SJSA1 (cell line): ENCODE data around the gene MAEA. TPM values are rescaled to one million over a fixed set of nuclear protein-coding genes. Genes with fewer than 3 reads are reported as not detected.

Experiments
- DNase-seq, 2 experiments: peaks; one replicate each; pipeline ENCODE4 v3.0.0-alpha.2; 2015 to 2020; ENCODE audit warnings: low spot score in 2 of 2, low read depth in 1 of 2
- H3K27ac ChIP-seq: fragments of 250-450 bp; sonication (Bioruptor Pico); 2 replicates; pipeline ENCODE4 v1.5.1; 2020; ENCODE audit warnings: mild to moderate bottlenecking, moderate library complexity
- H3K27me3 ChIP-seq: fragments of 250-450 bp; sonication (Bioruptor Pico); replicated peaks from 2 replicates; pipeline ENCODE4 v1.5.1; 2020; ENCODE audit warnings: mild to moderate bottlenecking, moderate library complexity
- H3K36me3 ChIP-seq: fragments of 250-450 bp; sonication (Bioruptor Pico); 2 replicates; pipeline ENCODE4 v1.5.1; 2020; ENCODE audit warnings: mild to moderate bottlenecking
- H3K4me1 ChIP-seq: fragments of 250-450 bp; sonication (Bioruptor Pico); replicated peaks from 2 replicates; pipeline ENCODE4 v1.6.1; 2021; ENCODE audit warnings: mild to moderate bottlenecking
- H3K4me3 ChIP-seq: fragments of 250-450 bp; sonication (Bioruptor Pico); 2 replicates; pipeline ENCODE4 v1.5.1; 2020; ENCODE audit warnings: mild to moderate bottlenecking
- H3K9me3 ChIP-seq: fragments of 250-450 bp; sonication (Bioruptor Pico); replicated peaks from 2 replicates; pipeline ENCODE4 v1.5.1; 2020; ENCODE audit warnings: mild to moderate bottlenecking
- total RNA-seq: library from RNA; depleted of rRNA; stranded (reverse); fragments of >200 nt; shearing (Covaris generic); gene quantifications from 2 replicates; pipeline ENCODE4 v1.2.3, GENCODE V29; 2014; rRNA removed

MAEA gene
- total RNA-seq = 34.4 and 39.7 TPM in 2 replicates

DNA sequence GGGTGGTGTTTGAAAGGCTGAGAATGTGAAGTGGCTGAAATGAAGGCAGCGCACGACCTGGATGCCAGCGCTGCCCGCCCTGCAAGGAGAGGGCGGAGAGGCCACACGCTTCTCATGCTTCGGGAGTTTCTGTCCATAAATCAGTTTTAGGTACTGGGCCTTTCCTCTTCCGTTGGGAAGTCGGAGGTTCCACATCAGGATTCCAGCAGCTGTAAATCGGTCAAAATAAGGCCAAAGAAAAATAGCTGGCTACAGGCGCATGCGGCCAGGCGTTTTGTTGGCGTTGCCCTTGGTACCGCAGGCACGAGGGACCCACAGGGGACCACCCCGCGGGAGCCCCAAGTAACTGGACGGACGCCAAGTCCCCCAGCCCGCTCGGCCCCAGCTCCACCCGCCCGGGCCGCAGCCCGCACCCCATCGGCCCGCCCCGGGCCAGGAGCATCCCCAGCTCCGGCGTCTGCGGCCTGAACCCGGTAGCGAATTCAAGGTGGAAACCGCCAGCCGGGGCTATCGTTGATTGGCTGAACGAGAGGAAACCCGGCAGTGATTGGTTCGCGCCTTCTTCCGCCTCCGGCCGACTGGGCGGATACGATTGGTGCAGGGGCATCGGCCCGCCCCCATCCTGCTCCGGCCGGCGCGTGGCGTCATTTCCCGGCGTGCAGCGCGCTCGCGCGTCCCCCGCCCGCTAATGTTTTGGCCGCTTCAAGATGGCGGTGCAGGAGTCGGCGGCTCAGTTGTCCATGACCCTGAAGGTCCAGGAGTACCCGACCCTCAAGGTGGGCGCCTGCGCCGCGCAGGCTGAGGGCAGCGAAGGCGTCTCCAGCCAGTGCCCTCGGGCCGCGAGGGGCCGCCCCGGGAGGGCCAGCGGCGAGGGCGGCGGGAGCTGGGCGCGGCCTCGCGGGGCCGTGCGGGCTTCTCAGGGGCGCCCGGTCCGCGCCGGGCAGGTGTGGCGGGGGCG lies at the start of gene MAEA:
TSS of gene MAEA (plus strand) at position 685 of the 958 bp plus-strand sequence. CDS start at position 708, 23 bp downstream.
- no peaks in the 10 kb centered on the region for H3K4me1 ChIP-seq
- no peaks in the 10 kb centered on the region for H3K9me3 ChIP-seq
- peak within 1 kb of the TSS; percentile 93 for H3K4me3 ChIP-seq
- no peaks in the 10 kb centered on the region for H3K27me3 ChIP-seq
- peak within 1 kb of the TSS; percentile 65 for H3K27ac ChIP-seq
- peak; percentile 84 to 91 for DNase-seq
- H3K36me3 ChIP-seq = no peaks in the 10 kb centered on the region

DNA sequence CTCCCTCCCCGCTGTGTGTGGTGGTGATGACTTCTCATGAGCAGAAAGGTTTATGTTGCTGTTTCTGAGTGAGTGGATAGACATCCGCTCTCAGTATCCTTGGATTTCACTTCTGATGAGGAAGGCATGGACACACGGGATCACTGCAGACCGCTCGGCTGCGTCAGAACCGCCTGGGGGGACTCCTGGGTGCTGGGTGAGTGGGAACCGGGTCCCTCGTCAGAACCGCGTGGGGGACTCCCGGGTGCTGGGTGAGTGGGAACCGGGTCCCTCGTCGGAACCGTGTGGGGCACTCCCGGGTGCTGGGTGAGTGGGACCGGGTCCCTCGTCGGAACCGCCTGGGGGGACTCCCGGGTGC lies 49.8 kb upstream of the MAEA start:
- no peak for DNase-seq
- peaks cover 6% of the 10 kb centered on the region; the same call in 1 of the 2 replicates for H3K36me3 ChIP-seq
- no peaks in the 10 kb centered on the region for H3K4me1 ChIP-seq
- no peak overlapping the region for H3K4me3 ChIP-seq
- H3K27me3 ChIP-seq = no peaks in the 10 kb centered on the region
- H3K9me3 ChIP-seq = no peaks in the 10 kb centered on the region
- no peak overlapping the region for H3K27ac ChIP-seq

DNA sequence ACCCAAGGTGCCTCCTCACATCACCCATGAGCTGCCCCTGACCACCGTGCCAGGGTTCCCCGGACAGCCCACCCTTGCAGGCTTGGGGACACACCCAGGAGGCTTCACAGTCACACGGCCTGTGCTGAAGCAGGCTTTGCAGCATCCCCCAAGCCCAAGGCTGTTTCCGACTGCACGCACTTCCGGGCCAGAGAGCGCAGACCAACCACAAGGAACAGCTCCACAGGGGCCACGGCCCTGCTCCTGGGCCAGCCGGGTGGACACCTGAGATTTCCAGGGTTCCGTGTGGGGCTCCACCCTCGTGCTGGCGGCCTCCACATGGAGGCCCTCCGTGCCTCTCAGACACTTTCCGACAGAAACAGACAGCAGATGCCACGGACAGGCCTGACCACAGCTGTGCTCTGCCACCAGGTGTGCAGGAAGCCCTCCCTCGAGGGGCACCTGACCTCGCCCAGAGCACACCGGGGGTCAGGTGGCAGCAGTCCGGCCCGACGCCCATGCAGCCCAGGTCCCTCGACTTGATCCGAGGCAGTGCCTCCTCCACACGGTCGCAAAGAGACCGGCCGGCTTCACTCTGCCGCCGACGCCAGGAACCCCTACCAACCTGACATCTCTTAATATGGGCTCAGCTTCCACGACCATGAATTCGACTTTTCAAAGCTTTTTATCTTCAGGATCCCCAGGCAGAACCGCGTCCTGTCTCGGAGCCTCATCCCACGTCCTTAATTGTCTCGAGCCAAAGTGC lies 48.8 kb upstream of the MAEA start:
- H3K27me3 ChIP-seq = no peaks in the 10 kb centered on the region
- H3K4me1 ChIP-seq = no peaks in the 10 kb centered on the region
- DNase-seq = no peak
- no peak overlapping the region for H3K4me3 ChIP-seq
- 0 out of 2 replicates have a peak, but pooled peaks cover 2% of the 10 kb centered on the region for H3K36me3 ChIP-seq
- no peaks in the 10 kb centered on the region for H3K9me3 ChIP-seq
- no peak overlapping the region for H3K27ac ChIP-seq

DNA sequence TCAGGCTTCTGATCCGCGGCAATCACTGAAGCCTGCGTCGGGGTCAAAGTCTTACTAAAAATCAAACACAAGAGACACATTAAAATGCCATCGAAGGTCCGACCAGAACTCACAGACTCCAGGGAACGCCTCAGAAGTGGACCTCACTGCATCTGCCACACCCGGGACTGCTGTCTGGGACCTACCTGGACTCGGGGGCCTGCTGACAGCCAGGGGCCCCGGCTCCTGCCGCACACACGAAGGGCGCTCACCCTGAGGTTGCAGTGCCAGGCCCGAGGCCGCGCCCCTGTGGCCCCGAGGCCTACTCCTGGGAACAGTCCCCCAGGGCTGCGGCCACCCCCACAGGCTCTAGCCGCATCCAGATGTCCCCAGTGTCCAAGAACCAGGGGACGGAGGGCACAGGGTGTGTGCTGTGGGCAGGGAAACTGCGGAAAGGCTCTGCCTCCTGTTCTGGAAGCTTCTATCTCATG lies 48.2 kb upstream of the MAEA start:
- H3K27ac ChIP-seq = no peak overlapping the region
- H3K4me3 ChIP-seq = no peak overlapping the region
- no peaks in the 10 kb centered on the region for H3K9me3 ChIP-seq
- no peaks in the 10 kb centered on the region for H3K4me1 ChIP-seq
- DNase-seq = no peak
- 0 out of 2 replicates have a peak, but pooled peaks cover 2% of the 10 kb centered on the region for H3K36me3 ChIP-seq
- H3K27me3 ChIP-seq = no peaks in the 10 kb centered on the region

DNA sequence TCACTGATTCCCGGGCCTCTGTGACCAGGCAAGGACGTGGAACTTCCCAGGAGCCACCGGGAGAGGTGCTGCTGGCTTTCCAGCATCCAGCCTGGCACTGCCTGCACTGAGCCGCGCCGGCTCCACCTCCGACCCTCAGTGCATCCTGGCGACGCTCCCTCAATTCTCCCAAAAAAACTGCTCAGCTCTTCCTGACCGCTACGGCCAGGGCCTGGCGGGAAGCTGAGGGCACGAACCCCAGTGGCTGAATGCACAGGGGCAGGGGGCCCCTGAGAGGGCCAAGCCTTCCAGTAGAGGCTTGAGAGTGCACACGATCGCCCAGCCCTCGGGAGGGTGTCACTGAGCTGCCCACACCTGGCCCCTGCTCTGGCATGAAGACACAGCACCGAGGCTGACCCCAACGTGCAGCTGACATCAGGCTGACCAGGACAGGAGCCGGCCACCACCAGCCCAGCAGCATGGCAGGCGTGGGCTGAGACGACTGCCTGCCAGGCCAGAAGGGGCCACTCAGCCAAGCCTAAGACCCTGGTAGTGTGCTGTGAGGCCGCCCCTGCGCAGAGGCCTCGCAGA lies 47.7 kb upstream of the MAEA start:
- Histone ChIP-seq H3K27me3 (no peaks in the 10 kb centered on the region), H3K9me3 (no peaks in the 10 kb centered on the region), H3K4me1 (peaks cover 4% of the 10 kb centered on the region), H3K27ac (no peak overlapping the region), H3K4me3 (no peak overlapping the region), H3K36me3 (0 out of 2 replicates have a peak, but pooled peaks cover 2% of the 10 kb centered on the region)
- DNase-seq = no peak

DNA sequence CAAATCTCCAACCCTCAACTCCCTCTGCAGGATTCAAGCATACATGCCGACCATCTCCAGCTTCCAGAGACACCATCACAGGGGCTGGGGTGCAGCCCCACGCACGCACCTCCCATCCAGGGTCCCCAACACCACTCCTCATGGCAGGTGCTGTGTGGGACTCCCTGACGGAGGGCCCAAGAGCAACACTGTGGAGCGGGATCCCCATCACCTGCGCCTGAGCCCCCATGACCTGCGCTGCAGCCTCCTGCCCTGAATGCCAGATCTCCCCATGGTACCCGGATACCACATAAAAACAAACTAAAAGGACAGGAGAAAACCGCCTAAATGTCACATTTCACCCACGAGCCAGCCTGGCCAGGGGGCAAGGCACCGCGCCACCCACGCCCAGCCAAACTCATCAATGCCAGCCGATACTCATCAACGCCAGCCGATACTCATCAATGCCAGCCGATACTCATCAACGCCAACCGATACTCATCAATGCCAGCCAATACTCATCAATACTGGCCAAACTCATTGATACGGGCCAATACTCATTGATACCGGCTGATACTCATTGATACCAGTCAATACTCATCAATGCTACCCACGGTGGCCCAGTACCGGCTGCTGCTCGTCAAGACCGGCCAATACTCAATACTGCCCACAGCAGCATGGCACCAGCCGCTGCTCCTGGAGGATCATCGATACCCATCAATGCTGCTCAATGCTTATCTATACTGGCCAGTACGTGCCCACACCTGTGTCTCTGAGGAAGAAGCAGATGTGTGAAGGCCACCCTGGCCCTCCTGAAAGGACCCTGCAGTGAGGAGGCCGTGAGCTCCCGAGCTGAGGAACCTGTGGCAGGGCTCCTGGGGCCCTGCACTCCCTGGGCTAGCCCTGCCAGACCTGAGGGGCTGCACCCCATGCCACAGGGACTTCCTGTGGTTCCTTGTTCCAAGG lies 46.9 kb upstream of the MAEA start:
- no peak for DNase-seq
- Histone ChIP-seq H3K4me1 (peaks cover 7% of the 10 kb centered on the region), H3K27me3 (no peaks in the 10 kb centered on the region), H3K27ac (no peak overlapping the region), H3K36me3 (0 out of 2 replicates have a peak, but pooled peaks cover 3% of the 10 kb centered on the region), H3K4me3 (no peak overlapping the region), H3K9me3 (no peaks in the 10 kb centered on the region)

GRCh38 chr4:1243451-1244080 lies 46.1 kb upstream of the MAEA start:
- Histone ChIP-seq H3K4me1 (peaks cover 7% of the 10 kb centered on the region), H3K36me3 (0 out of 2 replicates have a peak, but pooled peaks cover 7% of the 10 kb centered on the region), H3K4me3 (no peak overlapping the region), H3K27ac (no peak overlapping the region), H3K9me3 (no peaks in the 10 kb centered on the region), H3K27me3 (no peaks in the 10 kb centered on the region)
- DNase-seq = no peak

GRCh38 chr4:1244081-1244977 lies 45.4 kb upstream of the MAEA start:
- no peak for DNase-seq
- H3K9me3 ChIP-seq = no peaks in the 10 kb centered on the region
- H3K36me3 ChIP-seq = 0 out of 2 replicates have a peak, but pooled peaks cover 7% of the 10 kb centered on the region
- no peak overlapping the region for H3K27ac ChIP-seq
- H3K27me3 ChIP-seq = no peaks in the 10 kb centered on the region
- no peak overlapping the region for H3K4me3 ChIP-seq
- H3K4me1 ChIP-seq = peaks cover 7% of the 10 kb centered on the region

- Histone ChIP-seq H3K4me3 (no peak overlapping the region), H3K9me3 (no peaks in the 10 kb centered on the region), H3K4me1 (peaks cover 13% of the 10 kb centered on the region), H3K27me3 (no peaks in the 10 kb centered on the region), H3K36me3 (0 out of 2 replicates have a peak, but pooled peaks cover 5% of the 10 kb centered on the region), H3K27ac (no peak overlapping the region)
- no peak for DNase-seq
Measured at GRCh38 chr4:1244978-1245471, 44.7 kb upstream of the MAEA start.

DNA sequence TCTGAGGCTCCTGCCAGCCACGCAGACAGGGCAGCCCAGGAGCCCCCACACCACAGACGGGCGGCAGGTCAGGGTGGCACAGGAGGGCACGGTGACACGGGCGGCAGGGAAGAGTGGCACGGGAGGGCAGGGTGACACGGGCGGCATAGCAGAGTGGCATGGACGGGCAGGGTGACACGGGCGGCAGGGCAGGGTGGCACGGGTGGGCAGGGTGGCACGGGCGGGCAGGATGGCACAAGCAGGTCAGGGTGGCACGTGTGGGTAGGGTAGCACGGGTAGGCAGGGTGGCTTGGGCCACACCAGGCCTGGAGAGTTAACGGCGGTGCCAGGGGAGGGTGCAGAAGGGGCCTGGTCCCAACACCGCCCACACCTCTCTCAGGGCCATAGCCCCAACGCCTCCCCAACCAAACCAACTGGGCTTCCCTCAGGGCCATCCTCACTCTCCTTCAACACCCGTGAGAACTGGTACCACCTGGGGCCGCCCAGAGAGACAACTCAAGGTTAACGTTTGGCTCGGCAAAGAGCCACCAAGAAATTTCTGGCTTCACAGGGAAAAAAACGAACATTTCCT lies 44.1 kb upstream of the MAEA start:
- DNase-seq = no peak
- peaks cover 17% of the 10 kb centered on the region for H3K4me1 ChIP-seq
- H3K36me3 ChIP-seq = 0 out of 2 replicates have a peak, but pooled peaks cover 5% of the 10 kb centered on the region
- no peak overlapping the region for H3K4me3 ChIP-seq
- H3K9me3 ChIP-seq = no peaks in the 10 kb centered on the region
- no peaks in the 10 kb centered on the region for H3K27me3 ChIP-seq
- H3K27ac ChIP-seq = no peak overlapping the region

DNA sequence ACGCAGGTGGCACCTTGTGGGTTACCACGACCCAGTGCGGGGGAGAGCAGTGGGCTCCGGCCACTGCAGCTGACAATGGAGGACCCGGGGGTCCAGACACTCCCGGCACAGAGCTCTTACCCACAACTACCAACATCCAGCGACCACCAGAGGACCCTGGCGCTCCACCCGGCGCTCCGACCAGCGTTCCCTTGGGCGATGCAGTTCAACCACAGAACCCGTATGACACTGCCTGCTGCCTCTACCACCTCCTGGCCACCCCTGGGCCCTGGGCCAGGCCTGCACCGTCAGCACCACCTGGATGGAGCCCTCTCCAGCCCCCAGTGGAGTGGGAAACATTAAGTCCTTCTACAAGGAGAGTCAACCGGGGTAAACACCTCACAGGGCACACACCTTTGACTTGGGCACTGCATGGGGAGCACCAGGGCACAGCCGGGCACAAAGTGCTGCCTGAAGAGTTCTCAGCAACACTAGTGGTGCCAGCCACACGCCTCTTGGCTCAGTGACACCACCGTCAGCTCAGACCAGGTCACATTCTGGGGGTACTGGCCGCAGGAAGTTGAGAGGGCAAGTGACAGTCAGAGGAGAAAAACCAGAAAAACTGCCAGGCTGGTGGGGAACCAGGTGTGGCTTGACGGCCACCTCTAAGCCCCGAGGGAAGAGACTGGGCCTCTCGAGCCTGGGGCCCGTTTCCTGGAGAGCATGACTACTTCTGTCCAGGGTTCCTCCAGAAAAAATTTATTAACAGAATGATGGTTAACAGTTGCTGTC lies 43.4 kb upstream of the MAEA start:
- DNase-seq = no peak
- Histone ChIP-seq H3K9me3 (no peaks in the 10 kb centered on the region), H3K27me3 (no peaks in the 10 kb centered on the region), H3K4me3 (no peak overlapping the region), H3K27ac (no peak overlapping the region), H3K4me1 (peaks cover 17% of the 10 kb centered on the region), H3K36me3 (0 out of 2 replicates have a peak, but pooled peaks cover 5% of the 10 kb centered on the region)
